Stimulated activated CD4-positive, alpha-beta T cell treated with anti-CD3 and anti-CD28 coated beads, Interleukin-2, amount 100 ng/mL, for 48 hours (primary cell): Measurements from ENCODE around the gene CD24.
"Not testable (repeated sequence)": the region's sequence is repeated elsewhere in the genome, so short reads cannot be mapped to it uniquely, and the experiment has no call there.

Experiments used
- DNase-seq, 2 donors: peaks; one replicate each; pipeline ENCODE4 v3.0.0-alpha.2; 2020

CD24 gene, protein sequence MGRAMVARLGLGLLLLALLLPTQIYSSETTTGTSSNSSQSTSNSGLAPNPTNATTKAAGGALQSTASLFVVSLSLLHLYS

DNA sequence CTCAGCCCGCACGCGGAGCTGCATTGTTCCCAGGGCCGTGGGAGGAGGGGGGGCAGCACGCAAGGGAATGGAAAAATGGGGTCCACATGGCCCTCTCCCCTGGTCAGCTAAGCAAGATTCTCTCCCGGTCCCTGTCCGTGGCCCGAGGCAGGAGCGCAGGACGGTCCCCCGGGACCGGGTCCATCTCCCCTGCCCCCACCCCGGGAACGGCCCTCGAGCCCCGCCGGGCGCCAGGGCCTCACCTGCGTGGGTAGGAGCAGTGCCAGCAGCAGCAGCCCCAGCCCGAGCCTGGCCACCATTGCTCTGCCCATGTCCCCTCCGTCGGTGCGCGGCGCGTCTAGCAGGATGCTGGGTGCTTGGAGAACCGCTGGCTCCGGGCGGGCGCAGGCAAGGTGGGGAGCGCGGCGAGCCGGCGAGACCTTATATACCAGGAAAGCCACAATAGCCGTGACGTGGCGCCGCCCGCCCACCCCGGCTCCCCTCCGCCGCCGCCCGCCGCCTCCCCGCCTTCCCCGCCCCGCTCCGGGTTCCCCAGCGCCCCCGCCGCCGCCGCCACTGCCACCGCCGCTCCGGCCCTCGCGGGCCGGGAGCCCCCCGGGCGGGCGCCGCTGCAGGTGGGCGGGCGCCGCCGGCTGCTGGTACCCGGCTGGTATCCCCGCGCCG lies at the start of gene CD24:
CD24 (minus strand) TSS at position 394 of the 663 bp plus-strand sequence; CDS start at position 311, 83 bp downstream.
- peak; percentile 4 for DNase-seq

DNA sequence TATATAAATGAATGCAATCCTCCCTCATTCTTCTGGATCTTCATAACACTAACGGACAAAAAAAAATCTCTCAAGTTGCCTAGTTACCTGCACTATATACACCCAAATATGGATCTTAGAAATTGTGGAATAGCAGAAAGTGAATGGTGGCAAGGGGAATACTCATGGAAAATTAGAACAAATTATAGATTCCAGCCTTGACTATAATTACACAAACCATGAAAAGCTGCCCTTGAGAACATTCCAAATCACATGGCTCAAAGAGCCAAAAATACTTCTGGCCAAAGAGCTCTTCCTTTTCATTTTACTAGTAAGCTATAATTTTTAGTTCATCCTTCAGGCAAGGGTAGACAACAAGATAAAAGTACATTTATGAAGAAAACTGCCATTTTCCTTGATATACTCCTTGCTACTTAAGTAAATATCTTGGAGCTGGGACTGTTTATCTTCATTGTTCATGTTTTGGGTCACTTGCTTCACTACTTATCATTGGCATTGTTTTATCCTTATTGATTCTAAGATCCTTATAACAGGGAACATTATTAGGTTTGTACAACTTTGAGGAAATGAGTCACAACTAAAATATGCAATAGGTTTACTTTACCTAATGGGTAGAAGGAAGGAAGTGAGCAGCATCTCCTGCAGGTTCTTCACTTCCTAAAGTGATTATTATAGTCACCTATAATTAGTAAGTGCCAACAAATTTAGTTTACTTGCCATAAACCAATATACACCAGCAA lies 47.1 kb upstream of the CD24 start:
- DNase-seq = no peak

DNA sequence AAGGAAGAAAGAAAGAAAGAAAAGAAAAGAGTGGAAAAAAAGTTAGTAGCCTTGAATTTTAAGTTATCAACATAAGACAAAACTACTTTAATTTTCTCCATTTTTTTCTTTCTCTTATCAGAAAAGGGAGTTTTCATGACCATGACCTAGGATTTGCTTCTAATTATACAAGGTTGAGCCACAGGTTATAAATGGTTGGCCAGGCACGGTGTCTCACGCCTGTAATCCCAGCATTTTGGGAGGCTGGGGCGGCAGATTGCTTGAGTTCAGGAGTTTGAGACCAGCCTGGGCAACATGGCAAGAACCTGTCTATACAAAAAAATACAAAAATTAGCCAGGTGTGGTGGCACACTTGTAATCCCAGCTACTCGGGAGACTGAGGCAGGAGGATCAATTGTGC lies 45.7 kb upstream of the CD24 start:
- DNase-seq = no peak

DNA sequence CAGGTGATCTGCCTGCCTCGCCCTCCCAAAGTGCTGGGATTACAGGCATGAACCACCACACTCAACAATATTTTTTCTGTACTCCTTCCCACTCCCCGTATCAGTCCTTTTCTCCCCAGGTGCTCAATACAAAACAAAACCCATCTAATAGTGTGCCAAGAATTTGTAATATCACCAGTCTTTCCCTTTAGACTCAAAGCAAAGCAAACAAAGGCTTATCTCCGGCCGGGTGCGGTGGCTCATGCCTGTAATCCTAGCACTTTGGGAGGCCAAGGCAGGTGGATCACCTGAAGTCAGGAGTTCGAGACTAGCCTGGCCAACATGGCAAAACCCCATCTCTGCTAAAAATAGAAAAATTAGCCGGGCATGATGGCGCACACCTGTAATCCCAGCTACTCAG lies 45.1 kb upstream of the CD24 start:
- DNase-seq = not testable (repeated sequence)

DNA sequence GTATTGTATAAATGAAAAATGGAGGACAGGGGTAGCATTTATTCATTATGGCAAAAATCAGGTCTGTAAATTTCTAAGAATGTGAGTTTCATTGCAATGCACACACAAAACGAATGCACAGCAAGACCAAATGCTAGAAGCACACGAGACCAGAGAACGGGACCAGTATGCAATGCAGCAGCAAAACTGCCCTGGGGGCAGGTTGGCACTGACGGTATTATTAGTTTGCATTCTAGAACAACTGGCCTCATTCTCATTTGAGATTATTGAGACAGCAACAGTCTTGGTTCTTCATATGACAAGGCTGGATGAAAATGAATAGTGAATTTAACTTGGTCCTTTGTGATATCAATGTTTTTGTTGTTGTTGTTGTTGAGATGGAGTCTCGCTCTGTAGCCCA lies 44.5 kb upstream of the CD24 start:
- no peak for DNase-seq

DNA sequence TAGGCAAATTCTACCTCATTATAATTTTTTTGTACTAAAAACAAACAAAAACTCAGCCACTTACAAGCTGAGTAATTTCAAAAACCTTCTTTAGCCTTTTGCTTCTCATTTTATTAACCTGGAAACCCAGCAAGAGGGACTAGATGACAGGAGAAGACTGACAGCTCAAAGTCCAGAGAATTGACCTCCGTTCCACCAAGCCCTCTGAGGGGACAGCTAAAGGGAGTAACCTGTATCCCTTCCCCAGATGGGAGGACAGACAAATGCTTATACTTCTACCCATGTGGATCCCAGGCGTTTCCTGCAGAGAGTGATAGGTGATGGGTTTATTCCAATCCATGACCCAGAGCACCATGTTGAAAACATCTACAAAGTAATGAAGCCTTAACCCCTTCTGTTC lies 35.0 kb upstream of the CD24 start:
- DNase-seq = no peak

DNA sequence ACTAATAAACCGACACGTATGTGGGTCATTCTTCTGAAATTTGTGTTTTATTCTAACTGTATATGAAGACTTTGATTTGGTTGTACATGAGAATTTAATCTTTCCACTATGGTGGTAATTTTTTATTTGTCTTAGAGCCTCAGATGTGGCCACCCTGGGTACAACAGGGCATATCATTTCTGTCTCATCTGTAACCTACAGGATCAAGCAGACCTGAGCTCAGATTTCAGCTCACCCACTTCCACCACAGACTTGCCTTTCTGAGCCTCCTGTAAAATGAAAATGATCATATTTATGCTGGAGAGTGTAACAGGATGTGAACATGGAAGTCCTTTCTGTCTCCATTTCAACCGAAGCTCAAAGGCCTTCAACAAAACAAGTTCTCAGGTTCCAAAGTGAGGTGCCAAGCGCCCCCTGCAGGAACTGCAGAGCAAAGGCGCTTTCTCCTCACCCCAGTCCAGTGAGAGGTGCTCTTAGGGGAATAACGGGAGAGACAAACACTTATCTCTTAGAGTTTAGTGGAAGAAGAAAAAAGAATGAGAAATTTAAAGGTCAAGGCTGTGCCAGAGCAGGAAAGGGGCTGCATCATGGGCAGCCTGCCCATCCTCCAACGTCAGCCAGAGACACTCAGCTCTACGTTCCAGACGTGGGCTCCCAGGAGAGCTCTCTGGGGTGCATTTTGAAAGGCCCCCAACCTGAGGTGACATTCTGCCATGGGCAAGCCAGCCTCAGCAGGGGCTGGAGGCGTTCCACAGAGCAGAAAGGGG lies 23.0 kb upstream of the CD24 start:
- peak; percentile 49 to 60 for DNase-seq

DNA sequence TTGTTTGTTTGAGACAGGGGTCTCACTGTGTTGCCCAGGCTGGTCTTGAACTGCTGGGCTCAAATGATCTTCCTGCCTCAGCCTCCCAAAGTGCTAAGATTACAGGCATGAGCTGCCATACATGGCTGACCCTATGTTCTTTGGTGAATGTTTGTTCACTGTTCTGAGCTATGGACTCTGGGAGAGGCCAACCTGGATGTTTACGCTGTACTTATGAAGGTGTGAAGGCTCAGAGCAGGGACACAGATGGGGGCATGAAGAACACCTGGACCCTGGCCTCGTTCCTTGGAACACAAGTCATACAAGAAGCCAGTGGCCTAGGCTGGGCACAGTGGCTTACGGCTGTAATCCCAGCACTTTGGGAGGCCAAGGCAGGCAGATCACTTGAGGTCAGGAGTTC lies 21.1 kb upstream of the CD24 start:
- no peak for DNase-seq

DNA sequence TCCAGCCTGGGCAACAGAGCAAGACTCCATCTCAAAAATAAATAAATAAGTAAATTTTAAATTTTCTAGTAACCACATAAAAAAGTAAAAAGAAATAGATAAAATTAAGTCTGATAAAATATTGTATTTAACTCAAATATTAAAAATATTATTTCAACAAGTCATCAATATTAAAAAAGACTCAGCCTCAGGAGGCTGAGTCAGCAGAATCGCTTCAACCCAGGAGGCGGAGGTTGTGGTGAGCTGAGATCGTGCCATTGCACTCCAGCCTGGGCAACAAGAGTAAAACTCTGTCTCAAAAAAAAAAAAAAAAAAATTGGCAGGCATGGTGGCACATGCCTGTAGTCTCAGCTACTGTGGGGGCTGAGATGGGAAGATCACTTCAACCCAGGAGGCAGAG lies 15.2 kb upstream of the CD24 start:
- not testable (repeated sequence) for DNase-seq

DNA sequence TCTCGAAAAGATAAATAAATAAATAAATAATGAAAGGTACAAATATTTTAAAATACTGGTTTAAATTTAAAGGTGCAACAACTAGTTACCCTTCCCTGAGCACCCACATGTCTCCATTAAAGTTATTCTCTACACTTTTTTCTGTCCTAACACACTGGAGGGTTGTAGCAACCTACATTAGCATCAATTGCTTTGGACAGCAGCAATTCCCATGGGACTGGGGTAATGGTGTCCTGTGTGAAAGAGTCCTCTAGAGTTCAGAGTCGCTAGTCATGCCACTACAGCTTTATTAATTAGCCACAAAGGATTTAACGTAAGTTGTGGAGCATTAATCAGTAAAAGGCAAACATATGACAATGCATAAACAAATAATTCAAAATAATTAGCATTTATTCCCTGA lies 14.1 kb upstream of the CD24 start:
- no peak for DNase-seq

DNA sequence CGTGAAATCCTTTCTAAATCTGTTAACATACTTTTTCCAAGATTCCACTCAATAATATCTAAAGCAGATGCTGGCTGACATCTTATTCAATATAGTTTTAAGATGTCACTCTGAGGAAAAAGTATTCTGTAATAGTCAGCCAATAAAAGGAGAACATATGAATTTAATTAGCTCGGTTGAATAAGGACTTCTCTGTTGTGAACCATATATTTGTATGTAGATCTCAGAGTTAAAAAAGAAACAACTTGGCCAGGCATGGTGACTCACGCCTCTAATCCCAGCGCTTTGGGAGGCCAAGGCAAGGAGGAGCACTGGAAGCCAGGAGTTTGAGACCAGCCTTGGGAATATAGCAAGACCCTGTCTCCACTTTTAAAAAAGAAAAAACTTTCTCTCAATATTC lies 7.4 kb upstream of the CD24 start:
- DNase-seq = no peak

DNA sequence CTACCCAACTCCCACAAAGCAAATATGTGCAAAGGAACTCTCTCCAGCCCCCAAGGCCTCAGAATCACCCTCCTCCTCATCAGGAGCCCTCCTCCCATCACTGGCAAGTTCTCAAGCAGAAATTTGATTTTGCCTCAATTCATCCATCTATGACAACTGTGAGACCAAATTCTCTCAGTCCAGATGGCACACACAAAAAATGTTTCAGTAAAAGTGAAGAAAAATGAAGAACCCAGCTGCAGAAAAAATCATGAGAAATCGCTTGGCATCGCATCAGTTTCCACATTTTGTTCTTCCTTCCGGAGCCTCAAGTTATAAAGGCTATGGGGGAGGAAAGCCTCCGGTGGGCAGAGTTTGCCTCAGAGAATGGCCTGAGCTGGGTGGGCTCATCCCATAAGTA lies 6.4 kb upstream of the CD24 start:
- DNase-seq = no peak

DNA sequence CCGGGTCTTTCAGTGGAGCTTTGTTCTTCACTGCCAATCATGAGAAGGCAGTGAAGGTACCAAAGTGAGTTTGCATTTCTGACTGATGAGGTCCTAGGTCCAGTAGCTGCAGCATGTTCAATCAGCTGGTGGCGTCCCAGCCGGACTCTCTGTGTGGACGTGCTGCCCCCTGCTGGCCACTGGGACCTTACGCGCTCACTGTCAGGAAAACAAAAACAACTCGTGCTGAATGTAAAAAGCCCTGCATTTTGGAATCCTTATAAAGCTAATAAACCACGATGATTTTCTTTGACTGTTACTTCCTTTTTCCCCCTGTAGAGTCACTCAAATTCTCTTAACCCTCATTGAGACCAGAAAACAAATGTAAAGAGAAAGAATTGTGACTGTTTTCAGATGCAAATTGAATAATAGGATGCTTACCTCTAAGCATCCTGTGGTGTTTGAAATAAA lies 4.9 kb upstream of the CD24 start:
- DNase-seq = peak; percentile 81 to 82

DNA sequence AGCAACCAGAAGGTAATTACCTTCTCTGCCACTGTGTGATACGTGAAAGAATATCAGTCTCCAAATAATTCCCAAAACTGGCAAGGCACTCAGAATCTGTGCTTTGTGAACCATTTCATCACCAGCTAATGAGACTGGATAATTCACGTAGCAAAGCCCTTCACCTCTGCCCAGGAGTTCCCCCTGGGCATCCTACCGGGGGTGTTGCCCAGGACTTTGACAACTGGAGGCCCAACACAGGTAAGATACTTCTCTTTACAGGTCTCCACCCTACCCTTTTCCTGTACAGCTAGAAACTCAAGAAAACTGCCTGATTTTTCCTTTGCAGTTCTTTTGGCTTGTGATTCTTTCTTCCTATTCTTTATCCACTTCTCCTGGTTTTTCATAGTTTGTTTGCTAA lies 2.7 kb upstream of the CD24 start:
- DNase-seq = no peak

DNA sequence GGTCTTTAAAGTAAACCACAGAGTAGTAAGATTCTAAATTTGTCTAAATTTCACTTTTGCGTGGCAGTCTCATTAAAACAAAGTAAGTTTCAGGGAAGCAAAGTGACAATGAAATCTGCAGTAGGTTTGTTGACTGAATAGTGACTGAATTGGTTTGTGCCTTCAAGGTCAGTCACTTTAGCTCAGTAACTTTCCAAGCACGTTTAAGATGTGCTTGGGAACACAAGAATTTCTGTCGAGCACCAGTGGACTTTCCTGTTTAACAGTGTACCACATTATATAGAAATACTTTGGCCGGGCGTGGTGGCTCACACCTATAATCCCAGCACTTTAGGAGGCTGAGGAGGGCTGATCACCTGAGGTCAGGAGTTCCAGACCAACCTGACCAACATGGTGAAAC lies 1.7 kb upstream of the CD24 start:
- DNase-seq = no peak

DNA sequence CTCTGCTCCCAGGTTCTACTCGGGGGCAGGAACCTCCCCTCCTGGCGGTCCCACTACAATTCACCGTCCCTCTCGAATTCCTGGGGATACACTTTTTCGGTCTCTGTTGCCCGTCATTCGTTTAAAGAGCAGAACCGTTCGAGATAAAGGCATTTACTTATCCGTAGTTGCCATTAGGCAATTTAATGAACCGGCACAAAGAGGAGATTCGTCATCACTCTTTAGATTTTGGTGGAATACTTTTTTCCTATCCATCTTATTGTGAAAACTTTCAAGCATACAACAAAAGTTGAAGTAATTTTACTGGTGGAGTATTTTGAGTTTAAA lies 1.2 kb upstream of the CD24 start:
- DNase-seq = no peak

DNA sequence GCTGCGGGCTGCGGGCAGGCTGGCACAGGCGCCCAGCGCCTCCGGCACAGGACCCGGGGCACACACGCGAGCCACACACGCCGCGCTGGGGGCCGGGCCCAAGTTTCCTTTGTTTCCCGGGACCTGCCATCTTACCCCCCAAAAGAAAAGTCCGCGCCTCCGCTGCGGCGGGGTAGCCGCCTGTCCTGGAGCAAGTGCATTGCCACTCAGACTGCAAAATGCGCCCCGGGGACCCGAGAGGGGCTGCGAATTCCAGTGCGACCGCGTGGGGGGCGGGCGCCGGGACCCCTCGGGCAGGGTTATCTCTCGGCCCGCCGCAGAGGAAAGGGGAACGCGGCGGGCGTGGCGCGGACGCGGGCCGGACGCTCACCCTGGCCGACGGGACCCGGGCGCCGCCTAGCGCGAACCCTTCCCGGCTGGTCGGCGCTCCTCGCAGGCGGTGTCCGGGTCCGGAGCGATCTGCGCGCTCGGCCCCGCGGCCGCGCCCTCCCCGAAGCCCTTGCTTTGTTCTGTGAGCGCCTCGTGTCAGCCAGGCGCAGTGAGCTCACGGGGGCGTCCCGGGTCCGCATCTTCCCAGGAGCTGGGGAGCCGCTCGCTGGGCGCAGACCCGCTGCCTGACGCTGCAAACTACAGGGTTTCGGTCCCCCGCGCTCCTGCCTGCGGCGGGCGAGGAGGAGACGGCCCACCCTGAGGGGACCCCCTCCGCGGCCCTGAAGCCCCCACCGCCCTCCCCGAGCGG lies 639 bp upstream of the CD24 start:
- DNase-seq = peak in 1 of 2 donors; percentile 4

DNA sequence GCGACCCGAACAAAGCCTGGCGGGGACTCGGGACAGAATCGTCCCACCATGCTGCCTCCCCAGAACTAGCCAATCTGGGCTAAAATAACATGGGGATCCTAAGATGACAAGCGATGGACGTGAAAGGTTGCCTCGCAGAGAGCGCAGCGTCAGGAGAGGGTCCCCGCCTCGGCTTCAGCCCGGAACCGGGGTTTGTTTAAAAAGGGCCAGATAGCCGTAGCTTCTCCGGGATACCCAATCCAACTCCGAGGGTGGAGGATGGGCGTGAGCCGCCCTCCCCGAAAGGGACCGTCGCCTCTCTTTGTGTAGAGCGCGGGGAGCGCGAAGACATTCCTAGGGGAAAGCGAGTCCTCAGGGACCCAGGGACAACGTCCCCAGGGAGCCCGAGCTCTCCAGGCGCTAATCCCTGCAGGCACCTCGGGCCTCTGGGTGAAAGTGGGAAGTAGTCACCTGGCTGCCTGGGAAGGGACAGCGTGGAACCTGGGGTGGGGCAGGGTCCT lies 643 bp downstream of the CD24 start:
- DNase-seq = peak in 1 of 2 donors; percentile 2

DNA sequence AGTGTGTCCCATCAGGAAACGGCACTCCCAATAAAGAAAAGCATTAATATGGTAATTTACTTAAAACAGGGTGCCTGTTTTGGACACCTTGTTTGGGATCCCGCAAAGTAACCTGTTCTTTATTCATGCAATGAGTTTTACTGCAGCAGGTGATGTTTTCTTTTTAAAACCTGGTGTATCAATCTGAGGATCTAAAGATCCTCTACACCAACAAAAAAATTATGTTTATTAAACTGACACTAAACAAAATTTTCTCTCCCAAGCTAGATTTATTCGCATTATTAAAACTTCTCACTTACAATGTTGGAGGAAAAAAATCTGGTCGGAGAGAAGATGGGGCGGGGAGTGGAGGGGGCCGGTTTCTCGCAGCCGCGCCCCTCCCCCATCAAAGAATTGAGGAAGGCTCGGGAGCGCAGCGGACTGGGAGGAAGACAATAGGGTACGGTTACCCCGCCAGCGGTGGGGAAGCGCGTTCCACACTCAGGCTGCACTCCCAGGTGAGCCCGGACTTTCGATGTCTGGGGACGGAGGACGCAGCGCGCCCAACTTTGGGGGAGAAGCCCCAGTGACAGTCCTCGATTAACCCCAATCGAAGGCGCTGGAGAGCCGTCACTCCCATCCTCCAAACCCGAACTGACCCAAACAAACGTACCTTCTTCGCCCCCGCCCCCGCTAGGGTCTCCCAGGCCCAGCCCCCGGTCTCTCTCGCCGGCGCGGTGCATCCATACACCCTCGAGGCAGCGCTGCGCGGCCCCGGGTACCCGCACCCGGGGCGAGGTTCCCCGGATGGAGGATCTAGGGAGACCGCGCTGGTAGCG lies 1.3 kb downstream of the CD24 start:
- DNase-seq = no peak

DNA sequence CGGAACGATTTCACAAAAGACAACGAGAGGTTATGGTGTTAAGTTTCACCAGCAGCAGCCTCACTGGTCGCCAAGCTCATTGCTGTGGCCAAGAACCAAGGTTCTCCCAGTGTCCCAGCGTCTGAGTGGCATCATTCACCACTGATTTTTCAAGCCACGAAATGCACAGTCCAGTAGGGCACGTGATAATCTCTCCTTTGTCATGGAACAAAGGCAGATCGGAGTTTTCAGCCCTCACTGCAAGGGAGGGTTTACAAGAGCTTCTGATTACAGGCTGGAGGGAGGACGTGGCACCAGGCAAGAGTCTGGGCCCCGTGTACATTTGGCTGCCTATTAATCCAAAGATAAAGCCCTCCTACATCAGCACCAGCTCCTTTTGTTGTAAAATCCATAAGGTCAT lies 2.0 kb downstream of the CD24 start:
- DNase-seq = no peak

DNA sequence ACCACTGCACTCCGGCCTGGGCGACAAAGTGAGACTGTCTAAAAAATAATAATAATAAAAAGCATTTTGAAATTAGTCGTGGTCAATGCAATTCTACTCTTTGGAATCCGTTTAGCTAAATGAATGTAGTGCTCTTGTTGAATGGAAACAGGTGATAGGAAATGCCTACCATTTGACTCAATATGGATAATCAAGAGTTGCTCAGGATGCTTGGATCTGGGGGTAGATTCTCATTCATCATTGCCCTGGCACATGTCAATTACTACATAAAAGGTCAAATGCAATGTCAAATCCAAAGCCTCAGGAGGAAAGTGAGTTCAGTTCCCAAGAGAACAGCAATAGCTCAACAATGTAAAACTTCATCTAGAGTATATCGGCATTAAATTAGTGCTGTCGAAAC lies 3.8 kb downstream of the CD24 start:
- not testable (repeated sequence) for DNase-seq
